Fibroblast of the aortic adventitia (primary cell): ENCODE data around the gene TP63. TPM values are rescaled to one million over a fixed set of nuclear protein-coding genes. Genes with fewer than 3 reads are reported as not detected.
A peak's percentile ranks its signal among the peaks of the same experiment; 100 is the strongest.

Experiments used
- DNase-seq: peaks from one replicate; pipeline ENCODE4 v3.0.0-alpha.2; 2010; ENCODE audit warnings: low read depth
- H3K4me3 ChIP-seq: 2 replicates; pipeline ENCODE4 v1.5.1; 2011; ENCODE audit warnings: low read depth, mild to moderate bottlenecking, control low read depth, low read length, moderate library complexity
- CTCF ChIP-seq: IDR thresholded peaks from 2 replicates; pipeline ENCODE4 v1.5.1; 2011; ENCODE audit warnings: mild to moderate bottlenecking, low read length, control low read depth, inconsistent platforms; ENCODE audit not compliant: insufficient read depth
- total RNA-seq: library from RNA; depleted of rRNA; stranded (reverse); fragments of >200 nt; gene quantifications from 2 replicates; pipeline ENCODE4 v1.2.3, GENCODE V29; 2012; ENCODE audit warnings: low replicate concordance

Gene TP63
- total RNA-seq, 1 donor, result 0.18 TPM

GRCh38 chr3:189625071-189625470, 6.1 kb upstream of the TP63 start:
- no peak overlapping the region for H3K4me3 ChIP-seq
- DNase-seq, result no peak
- TF ChIP-seq CTCF, result no peak

- no peak for TF ChIP-seq CTCF
- DNase-seq, result no peak
- no peak overlapping the region for H3K4me3 ChIP-seq
These were observed 5.6 kb upstream of the TP63 start for GRCh38 chr3:189625572-189625971.

GRCh38 chr3:189626286-189626685, 4.9 kb upstream of the TP63 start:
- no peak for DNase-seq
- H3K4me3 ChIP-seq, result no peak overlapping the region
- TF ChIP-seq CTCF, result no peak

- peak; percentile 63 for DNase-seq
- no peak overlapping the region for H3K4me3 ChIP-seq
- TF ChIP-seq CTCF, result no peak
These were observed 1.3 kb upstream of the TP63 start for GRCh38 chr3:189629803-189630455.

- DNase-seq, result no peak
- no peak overlapping the region for H3K4me3 ChIP-seq
- no peak for TF ChIP-seq CTCF
These were observed 319 bp upstream of the TP63 start for GRCh38 chr3:189630767-189631372.

GRCh38 chr3:189631409-189631808, 220 bp downstream of the TP63 start:
- TF ChIP-seq CTCF, result no peak
- no peak for DNase-seq
- no peak overlapping the region for H3K4me3 ChIP-seq
